Measurements from ENCODE around the gene MS4A14.
"Not testable (repeated sequence)": the region's sequence is repeated elsewhere in the genome, so short reads cannot be mapped to it uniquely, and the experiment has no call there.

Gene MS4A14, protein sequence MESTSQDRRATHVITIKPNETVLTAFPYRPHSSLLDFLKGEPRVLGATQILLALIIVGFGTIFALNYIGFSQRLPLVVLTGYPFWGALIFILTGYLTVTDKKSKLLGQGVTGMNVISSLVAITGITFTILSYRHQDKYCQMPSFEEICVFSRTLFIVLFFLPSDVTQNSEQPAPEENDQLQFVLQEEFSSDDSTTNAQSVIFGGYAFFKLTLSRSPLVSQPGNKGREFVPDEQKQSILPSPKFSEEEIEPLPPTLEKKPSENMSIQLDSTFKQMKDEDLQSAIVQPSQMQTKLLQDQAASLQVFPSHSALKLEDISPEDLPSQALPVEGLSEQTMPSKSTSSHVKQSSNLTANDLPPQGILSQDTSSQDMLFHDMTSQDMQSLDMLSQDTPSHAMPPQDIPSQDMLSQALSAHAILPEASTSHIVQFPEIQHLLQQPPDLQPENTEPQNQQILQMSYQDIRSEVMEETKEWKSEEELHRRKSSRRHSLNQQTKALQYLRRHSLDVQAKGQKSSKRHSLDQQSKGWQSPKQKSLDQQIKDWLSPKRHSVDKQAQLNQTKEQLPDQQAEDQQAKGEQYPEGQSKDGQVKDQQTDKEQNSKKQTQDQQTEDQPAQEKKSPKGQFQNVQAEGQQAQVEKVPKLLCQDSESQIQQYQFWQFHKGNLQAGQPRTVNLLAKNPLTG

GRCh38 chr11:60396382-60396781 lies at the start of gene MS4A14:
TSS of gene MS4A14 (plus strand) at chr11:60396459. CDS start at chr11:60396579, 120 bp downstream.
- H3K9me3 Mint-ChIP-seq, result no peaks in the 10 kb centered on the region
- DNase-seq, result no peak
- no peak within 1 kb of the TSS for H3K27ac Mint-ChIP-seq
- peaks cover 2% of the 10 kb centered on the region for H3K27me3 Mint-ChIP-seq
- H3K4me3 Mint-ChIP-seq, result no peak within 1 kb of the TSS
- no peaks in the 10 kb centered on the region for H3K36me3 Mint-ChIP-seq (ENCODE audit: low read depth)
- H3K4me1 Mint-ChIP-seq (ENCODE audit: low read depth), result no peaks in the 10 kb centered on the region

GRCh38 chr11:60347084-60347797 lies 49.0 kb upstream of the MS4A14 start:
- Mint-ChIP-seq H3K27me3 (peaks cover 49% of the 10 kb centered on the region), H3K9me3 (no peaks in the 10 kb centered on the region), H3K4me3 (no peak overlapping the region), H3K36me3 (ENCODE audit: low read depth) (no peaks in the 10 kb centered on the region), H3K27ac (no peak overlapping the region), H3K4me1 (ENCODE audit: low read depth) (no peaks in the 10 kb centered on the region)
- DNase-seq, result no peak

DNA sequence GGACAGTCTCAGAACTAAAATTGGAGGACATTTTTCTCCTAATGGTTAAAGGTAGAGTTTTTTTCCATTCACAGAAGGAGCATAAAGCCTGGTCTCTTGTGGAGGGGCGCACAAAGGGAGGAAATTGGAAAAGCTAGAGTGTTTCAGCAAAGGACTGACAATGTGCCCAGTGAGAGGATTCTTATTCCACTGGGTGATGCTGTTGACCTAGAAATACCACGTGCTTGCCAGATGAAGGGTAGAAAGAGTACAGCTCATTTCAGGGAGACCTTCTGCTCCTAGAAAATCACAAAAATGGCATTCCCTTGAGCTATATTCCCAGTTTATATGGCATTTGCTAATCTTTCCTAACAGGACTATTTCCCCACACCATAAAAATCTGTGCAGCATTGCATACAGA lies 48.1 kb upstream of the MS4A14 start:
- H3K4me3 Mint-ChIP-seq, result no peak overlapping the region
- DNase-seq, result no peak
- no peaks in the 10 kb centered on the region for H3K9me3 Mint-ChIP-seq
- H3K27me3 Mint-ChIP-seq, result peaks cover 44% of the 10 kb centered on the region
- no peak overlapping the region for H3K27ac Mint-ChIP-seq
- no peaks in the 10 kb centered on the region for H3K4me1 Mint-ChIP-seq (ENCODE audit: low read depth)
- no peaks in the 10 kb centered on the region for H3K36me3 Mint-ChIP-seq (ENCODE audit: low read depth)

GRCh38 chr11:60349990-60350389 lies 46.3 kb upstream of the MS4A14 start:
- no peak overlapping the region for H3K4me3 Mint-ChIP-seq
- no peaks in the 10 kb centered on the region for H3K4me1 Mint-ChIP-seq (ENCODE audit: low read depth)

GRCh38 chr11:60357771-60358170 lies 38.5 kb upstream of the MS4A14 start:
- Mint-ChIP-seq H3K36me3 (ENCODE audit: low read depth) (no peaks in the 10 kb centered on the region), H3K4me1 (ENCODE audit: low read depth) (no peaks in the 10 kb centered on the region), H3K27ac (no peak overlapping the region), H3K9me3 (no peaks in the 10 kb centered on the region), H3K27me3 (peaks cover 11% of the 10 kb centered on the region), H3K4me3 (no peak overlapping the region)
- DNase-seq, result no peak

More at GRCh38 chr11:60349990-60350389, 46.3 kb upstream of the MS4A14 start:
- Mint-ChIP-seq H3K9me3 (no peaks in the 10 kb centered on the region), H3K27ac (no peak overlapping the region), H3K27me3 (peaks cover 31% of the 10 kb centered on the region), H3K36me3 (ENCODE audit: low read depth) (no peaks in the 10 kb centered on the region)
- DNase-seq, result no peak

- no peak for DNase-seq
- Mint-ChIP-seq H3K4me3 (no peak overlapping the region), H3K4me1 (ENCODE audit: low read depth) (no peaks in the 10 kb centered on the region), H3K36me3 (ENCODE audit: low read depth) (no peaks in the 10 kb centered on the region), H3K27ac (no peak overlapping the region), H3K27me3 (peaks cover 38% of the 10 kb centered on the region), H3K9me3 (no peaks in the 10 kb centered on the region)
Observed at GRCh38 chr11:60360621-60361020, 35.6 kb upstream of the MS4A14 start.

- no peak for DNase-seq
- no peaks in the 10 kb centered on the region for H3K9me3 Mint-ChIP-seq
- peaks cover 3% of the 10 kb centered on the region for H3K4me1 Mint-ChIP-seq (ENCODE audit: low read depth)
- H3K4me3 Mint-ChIP-seq, result no peak overlapping the region
- no peaks in the 10 kb centered on the region for H3K36me3 Mint-ChIP-seq (ENCODE audit: low read depth)
- no peak overlapping the region for H3K27ac Mint-ChIP-seq
- peaks cover 36% of the 10 kb centered on the region for H3K27me3 Mint-ChIP-seq
Observed at GRCh38 chr11:60362241-60362640, 34.0 kb upstream of the MS4A14 start.

DNA sequence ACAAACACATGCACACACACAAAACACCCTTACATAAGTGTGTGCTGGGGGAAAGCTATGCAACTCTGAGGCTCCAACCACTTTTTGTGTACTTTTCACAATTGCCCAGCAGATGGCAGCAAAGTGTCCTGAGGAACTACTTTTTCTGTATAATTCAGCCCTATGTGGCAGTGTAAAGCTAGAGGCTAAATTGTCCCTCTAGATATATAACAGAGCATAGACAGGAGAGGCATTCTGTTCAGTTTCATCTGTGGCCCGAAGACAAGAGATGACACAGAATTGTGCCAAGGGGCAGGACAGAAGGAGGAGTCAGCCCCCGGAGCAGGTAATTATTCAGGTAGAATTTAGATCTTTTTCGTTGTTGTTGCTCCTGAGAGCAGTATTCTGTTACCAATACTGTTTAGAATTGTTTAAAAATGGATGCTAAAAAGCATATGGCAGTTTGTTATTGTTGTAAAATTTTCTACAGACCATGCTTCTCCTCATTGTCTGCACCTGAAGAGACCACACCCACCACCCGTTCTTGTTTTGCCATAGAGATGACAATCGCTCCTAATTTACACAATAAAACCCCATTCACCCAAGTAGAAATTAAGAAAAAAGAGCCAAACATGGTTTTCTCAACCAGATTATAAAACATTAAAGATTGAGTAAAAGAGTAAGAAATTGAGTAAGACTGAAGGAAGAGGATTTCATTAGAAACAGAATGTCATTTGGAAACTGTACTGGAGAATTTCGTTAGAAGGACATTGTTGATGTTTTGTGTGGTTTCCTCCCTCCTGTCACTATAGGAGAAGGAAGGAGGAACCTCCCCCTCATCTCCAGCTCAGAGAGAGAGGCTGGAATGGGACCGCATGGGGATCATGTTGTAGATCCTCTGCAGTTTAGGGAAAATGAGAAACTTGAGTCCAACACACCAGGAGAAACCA lies 32.5 kb upstream of the MS4A14 start:
- H3K27me3 Mint-ChIP-seq, result peaks cover 47% of the 10 kb centered on the region
- H3K4me3 Mint-ChIP-seq, result no peak overlapping the region
- H3K9me3 Mint-ChIP-seq, result no peaks in the 10 kb centered on the region
- H3K36me3 Mint-ChIP-seq (ENCODE audit: low read depth), result no peaks in the 10 kb centered on the region
- H3K4me1 Mint-ChIP-seq (ENCODE audit: low read depth), result peaks cover 6% of the 10 kb centered on the region
- no peak overlapping the region for H3K27ac Mint-ChIP-seq
- DNase-seq, result peak; percentile 51

GRCh38 chr11:60366262-60366904 lies 29.9 kb upstream of the MS4A14 start:
- H3K27ac Mint-ChIP-seq; DNase-seq; H3K4me1 Mint-ChIP-seq (ENCODE audit: low read depth); H3K4me3 Mint-ChIP-seq; H3K36me3 Mint-ChIP-seq (ENCODE audit: low read depth); H3K9me3 Mint-ChIP-seq: not testable (repeated sequence)
- peaks cover 63% of the 10 kb centered on the region for H3K27me3 Mint-ChIP-seq

DNA sequence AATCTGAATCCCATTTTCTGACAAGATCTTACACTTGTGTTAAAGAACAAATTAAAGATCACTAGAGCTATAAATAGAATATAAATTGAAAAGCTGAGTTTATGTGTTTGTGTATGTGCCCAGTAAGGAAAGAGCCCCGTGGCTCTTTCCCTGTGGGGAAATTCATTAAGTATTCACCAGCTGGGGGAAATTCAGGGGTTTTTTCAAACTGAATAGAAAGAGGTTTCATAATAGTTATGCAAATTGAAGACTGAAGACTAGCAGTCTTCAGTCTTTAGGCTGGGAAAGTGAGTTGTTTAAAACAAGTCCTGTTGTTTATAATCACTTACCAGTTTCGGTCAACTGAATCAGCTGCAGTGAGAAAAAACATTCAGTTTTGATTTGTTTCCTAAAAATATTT lies 29.2 kb upstream of the MS4A14 start:
- H3K36me3 Mint-ChIP-seq (ENCODE audit: low read depth), result no peaks in the 10 kb centered on the region
- H3K27ac Mint-ChIP-seq, result no peak overlapping the region
- H3K27me3 Mint-ChIP-seq, result peaks cover 63% of the 10 kb centered on the region
- H3K4me1 Mint-ChIP-seq (ENCODE audit: low read depth), result peaks cover 6% of the 10 kb centered on the region
- no peak overlapping the region for H3K4me3 Mint-ChIP-seq
- DNase-seq, result no peak
- no peaks in the 10 kb centered on the region for H3K9me3 Mint-ChIP-seq

- no peaks in the 10 kb centered on the region for H3K9me3 Mint-ChIP-seq
- H3K27ac Mint-ChIP-seq, result no peak overlapping the region
- DNase-seq, result no peak
- H3K36me3 Mint-ChIP-seq (ENCODE audit: low read depth), result no peaks in the 10 kb centered on the region
- H3K27me3 Mint-ChIP-seq, result peaks cover 67% of the 10 kb centered on the region
- H3K4me3 Mint-ChIP-seq, result no peak overlapping the region
- H3K4me1 Mint-ChIP-seq (ENCODE audit: low read depth), result peaks cover 6% of the 10 kb centered on the region
Observed at GRCh38 chr11:60367896-60368295, 28.4 kb upstream of the MS4A14 start.

- no peaks in the 10 kb centered on the region for H3K36me3 Mint-ChIP-seq (ENCODE audit: low read depth)
- H3K27me3 Mint-ChIP-seq, result peaks cover 60% of the 10 kb centered on the region
- H3K9me3 Mint-ChIP-seq, result no peaks in the 10 kb centered on the region
- DNase-seq, result no peak
- H3K27ac Mint-ChIP-seq, result no peak overlapping the region
- H3K4me3 Mint-ChIP-seq, result no peak overlapping the region
- peaks cover 6% of the 10 kb centered on the region for H3K4me1 Mint-ChIP-seq (ENCODE audit: low read depth)
Observed at GRCh38 chr11:60370252-60370810, 25.9 kb upstream of the MS4A14 start.

GRCh38 chr11:60370811-60371298 lies 25.4 kb upstream of the MS4A14 start:
- no peaks in the 10 kb centered on the region for H3K36me3 Mint-ChIP-seq (ENCODE audit: low read depth)
- peaks cover 6% of the 10 kb centered on the region for H3K4me1 Mint-ChIP-seq (ENCODE audit: low read depth)
- no peak for DNase-seq
- H3K4me3 Mint-ChIP-seq, result no peak overlapping the region
- H3K27ac Mint-ChIP-seq, result no peak overlapping the region
- peaks cover 60% of the 10 kb centered on the region for H3K27me3 Mint-ChIP-seq
- no peaks in the 10 kb centered on the region for H3K9me3 Mint-ChIP-seq
